Measurements from ENCODE around the gene SUCLG2. TPM values are rescaled to one million over a fixed set of nuclear protein-coding genes. Genes with fewer than 3 reads are reported as not detected.

The SUCLG2 gene
- total RNA-seq, 1 donor from 2014 or later: 63.6 TPM

- Histone ChIP-seq H3K36me3 (no peaks in the 10 kb centered on the region), H3K4me1 (no peaks in the 10 kb centered on the region), H4K20me1 (ENCODE audit: low read depth) (no peaks in the 10 kb centered on the region), H3K4me2 (no peak overlapping the region), H3K27ac (no peak overlapping the region), H3K9me3 (ENCODE audit: low read depth) (no peaks in the 10 kb centered on the region), H3K27me3 (no peaks in the 10 kb centered on the region), H3K79me2 (ENCODE audit: low read depth) (no peaks in the 10 kb centered on the region), H3K9ac (no peak overlapping the region), H3K4me3 (no peak overlapping the region), H3F3A (ENCODE audit: low read depth) (no peaks in the 10 kb centered on the region), H2AFZ (replicated peaks) (no peak overlapping the region)
- peak overlapping the region; percentile 55 for H3K27ac Mint-ChIP-seq
- H3K4me3 Mint-ChIP-seq: no peak overlapping the region
- DNase-seq (ENCODE audit: low spot score): no peak
- peaks cover 3% of the 10 kb centered on the region for H3K27me3 Mint-ChIP-seq (ENCODE audit: insufficient read depth, low read depth)
- H3K4me1 Mint-ChIP-seq: no peaks in the 10 kb centered on the region
- TF ChIP-seq EZH2 (IDR thresholded peaks at IDR 0.05) (no peak), EZH2phosphoT487 (IDR thresholded peaks at IDR 0.05) (no peak), CTCF (IDR thresholded peaks at IDR 0.05) (no peak)
- no peaks in the 10 kb centered on the region for H3K9me3 Mint-ChIP-seq
- no peaks in the 10 kb centered on the region for H3K36me3 Mint-ChIP-seq
Measured at GRCh38 chr3:67561667-67562394, 92.6 kb downstream of the SUCLG2 start.

- Mint-ChIP-seq H3K27ac (no peak overlapping the region), H3K9me3 (no peaks in the 10 kb centered on the region), H3K36me3 (no peaks in the 10 kb centered on the region), H3K4me1 (no peaks in the 10 kb centered on the region), H3K27me3 (ENCODE audit: insufficient read depth, low read depth) (peaks cover 3% of the 10 kb centered on the region), H3K4me3 (no peak overlapping the region)
- Histone ChIP-seq H4K20me1 (ENCODE audit: low read depth) (no peaks in the 10 kb centered on the region), H3K4me1 (no peaks in the 10 kb centered on the region), H3K9me3 (ENCODE audit: low read depth) (no peaks in the 10 kb centered on the region), H3K4me3 (no peak overlapping the region), H3K9ac (no peak overlapping the region), H3K27ac (no peak overlapping the region), H2AFZ (replicated peaks) (no peak overlapping the region), H3K27me3 (no peaks in the 10 kb centered on the region), H3F3A (ENCODE audit: low read depth) (no peaks in the 10 kb centered on the region), H3K79me2 (ENCODE audit: low read depth) (no peaks in the 10 kb centered on the region), H3K36me3 (no peaks in the 10 kb centered on the region), H3K4me2 (no peak overlapping the region)
- no peak for DNase-seq (ENCODE audit: low spot score)
- TF ChIP-seq EZH2phosphoT487 (IDR thresholded peaks at IDR 0.05) (no peak), EZH2 (IDR thresholded peaks at IDR 0.05) (no peak), CTCF (IDR thresholded peaks at IDR 0.05) (no peak)
Measured at GRCh38 chr3:67561266-67561665, 93.1 kb downstream of the SUCLG2 start.

GRCh38 chr3:67559029-67559605 is 95.3 kb downstream of the SUCLG2 start:
- Histone ChIP-seq H3K4me2 (no peak overlapping the region), H3K36me3 (no peaks in the 10 kb centered on the region), H3K4me1 (no peaks in the 10 kb centered on the region), H2AFZ (replicated peaks) (no peak overlapping the region), H3K79me2 (ENCODE audit: low read depth) (no peaks in the 10 kb centered on the region), H3K4me3 (no peak overlapping the region), H3K27ac (no peak overlapping the region), H4K20me1 (ENCODE audit: low read depth) (no peaks in the 10 kb centered on the region), H3F3A (ENCODE audit: low read depth) (no peaks in the 10 kb centered on the region), H3K27me3 (no peaks in the 10 kb centered on the region), H3K9me3 (ENCODE audit: low read depth) (no peaks in the 10 kb centered on the region), H3K9ac (no peak overlapping the region)
- peaks cover 5% of the 10 kb centered on the region for H3K36me3 Mint-ChIP-seq
- no peak overlapping the region for H3K27ac Mint-ChIP-seq
- H3K27me3 Mint-ChIP-seq (ENCODE audit: insufficient read depth, low read depth): peaks cover 3% of the 10 kb centered on the region
- no peaks in the 10 kb centered on the region for H3K9me3 Mint-ChIP-seq
- H3K4me1 Mint-ChIP-seq: no peaks in the 10 kb centered on the region
- no peak overlapping the region for H3K4me3 Mint-ChIP-seq
- no peak for DNase-seq (ENCODE audit: low spot score)
- TF ChIP-seq EZH2 (IDR thresholded peaks at IDR 0.05) (no peak), EZH2phosphoT487 (IDR thresholded peaks at IDR 0.05) (no peak), CTCF (IDR thresholded peaks at IDR 0.05) (no peak)
